GF-D8 (cell line): ENCODE results near the gene KDM3B.

Experiments
- DNase-seq: peaks from one replicate; lab custom pipeline; 2025; lab: John Stamatoyannopoulos, UW

KDM3B gene

GRCh38 chr5:138349852-138350562, 2.5 kb upstream of the KDM3B start:
- DNase-seq = no peak

- DNase-seq = no peak
These were observed 2.0 kb upstream of the KDM3B start for GRCh38 chr5:138350563-138350890.

- DNase-seq = no peak
These were observed 1.4 kb upstream of the KDM3B start for GRCh38 chr5:138351056-138351455.

GRCh38 chr5:138351517-138351916, 968 bp upstream of the KDM3B start:
- no peak for DNase-seq

- peak; percentile 36 for DNase-seq
These were observed 456 bp downstream of the KDM3B start for GRCh38 chr5:138352722-138353559.

- no peak for DNase-seq
These were observed 1.1 kb downstream of the KDM3B start for GRCh38 chr5:138353560-138354080.

GRCh38 chr5:138354387-138354786, 1.9 kb downstream of the KDM3B start:
- DNase-seq = no peak

GRCh38 chr5:138354926-138355378, 2.5 kb downstream of the KDM3B start:
- no peak for DNase-seq

- no peak for DNase-seq
These were observed 7.1 kb downstream of the KDM3B start for GRCh38 chr5:138359621-138360020.

- DNase-seq = no peak
These were observed 8.5 kb downstream of the KDM3B start for GRCh38 chr5:138360941-138361452.

- no peak for DNase-seq
These were observed 12.1 kb downstream of the KDM3B start for GRCh38 chr5:138364576-138364975.

- DNase-seq = no peak
These were observed 14.3 kb downstream of the KDM3B start for GRCh38 chr5:138366632-138367382.

GRCh38 chr5:138369261-138369660, 16.8 kb downstream of the KDM3B start:
- peak; percentile 39 for DNase-seq

GRCh38 chr5:138369706-138370105, 17.2 kb downstream of the KDM3B start:
- DNase-seq = peak; percentile 57

- DNase-seq = no peak
These were observed 18.1 kb downstream of the KDM3B start for GRCh38 chr5:138370537-138370936.

- DNase-seq = no peak
These were observed 19.0 kb downstream of the KDM3B start for GRCh38 chr5:138371454-138371853.

- DNase-seq = no peak
These were observed 19.7 kb downstream of the KDM3B start for GRCh38 chr5:138372225-138372624.

GRCh38 chr5:138372653-138373052, 20.2 kb downstream of the KDM3B start:
- DNase-seq = no peak

GRCh38 chr5:138382347-138382746, 29.9 kb downstream of the KDM3B start:
- DNase-seq = no peak

GRCh38 chr5:138385660-138386059, 33.2 kb downstream of the KDM3B start:
- no peak for DNase-seq

GRCh38 chr5:138386290-138386689, 33.8 kb downstream of the KDM3B start:
- DNase-seq = no peak

- DNase-seq = no peak
These were observed 36.8 kb downstream of the KDM3B start for GRCh38 chr5:138389332-138389731.
